Measurements from ENCODE around the gene SLC6A1.

Gene SLC6A1

GRCh38 chr3:10992017-10992942 is at the start of gene SLC6A1:
SLC6A1 (plus strand) TSS chr3:10992748; CDS start chr3:11017212, 24,464 bp downstream.
- DNase-seq = no peak

- DNase-seq = no peak
These were observed 47.7 kb upstream of the SLC6A1 start for GRCh38 chr3:10944866-10945265.

- DNase-seq = peak; percentile 77
These were observed 46.8 kb upstream of the SLC6A1 start for GRCh38 chr3:10945683-10946287.

GRCh38 chr3:10946526-10946925 is 46.0 kb upstream of the SLC6A1 start:
- DNase-seq = no peak

- no peak for DNase-seq
These were observed 44.2 kb upstream of the SLC6A1 start for GRCh38 chr3:10948326-10948725.

GRCh38 chr3:10949197-10949596 is 43.4 kb upstream of the SLC6A1 start:
- DNase-seq = no peak

- DNase-seq = no peak
These were observed 41.9 kb upstream of the SLC6A1 start for GRCh38 chr3:10950476-10951294.

- DNase-seq = no peak
These were observed 41.1 kb upstream of the SLC6A1 start for GRCh38 chr3:10951295-10951926.

GRCh38 chr3:10952525-10952924 is 40.0 kb upstream of the SLC6A1 start:
- no peak for DNase-seq

GRCh38 chr3:10954740-10955139 is 37.8 kb upstream of the SLC6A1 start:
- DNase-seq = no peak

GRCh38 chr3:10955711-10956453 is 36.7 kb upstream of the SLC6A1 start:
- no peak for DNase-seq

- no peak for DNase-seq
These were observed 36.0 kb upstream of the SLC6A1 start for GRCh38 chr3:10956531-10956930.

GRCh38 chr3:10956986-10957385 is 35.6 kb upstream of the SLC6A1 start:
- no peak for DNase-seq

- DNase-seq = no peak
These were observed 34.4 kb upstream of the SLC6A1 start for GRCh38 chr3:10957976-10958749.

- no peak for DNase-seq
These were observed 32.3 kb upstream of the SLC6A1 start for GRCh38 chr3:10960255-10960654.

GRCh38 chr3:10961921-10962320 is 30.6 kb upstream of the SLC6A1 start:
- DNase-seq = no peak

- no peak for DNase-seq
These were observed 30.0 kb upstream of the SLC6A1 start for GRCh38 chr3:10962481-10963036.

- no peak for DNase-seq
These were observed 27.9 kb upstream of the SLC6A1 start for GRCh38 chr3:10964537-10965167.

GRCh38 chr3:10968401-10968800 is 24.1 kb upstream of the SLC6A1 start:
- no peak for DNase-seq

GRCh38 chr3:10970306-10970960 is 22.1 kb upstream of the SLC6A1 start:
- DNase-seq = no peak
